ENCODE data around the gene TIAM1.
A peak's percentile ranks its signal among the peaks of the same experiment; 100 is the strongest.
"Not testable (repeated sequence)": the region's sequence is repeated elsewhere in the genome, so short reads cannot be mapped to it uniquely, and the experiment has no call there.

Gene TIAM1

GRCh38 chr21:31252611-31253010 lies 91.5 kb downstream of the TIAM1 start:
- DNase-seq = no peak

GRCh38 chr21:31252091-31252490 lies 92.0 kb downstream of the TIAM1 start:
- DNase-seq = no peak

GRCh38 chr21:31251686-31252085 lies 92.4 kb downstream of the TIAM1 start:
- no peak for DNase-seq

GRCh38 chr21:31248598-31248997 lies 95.5 kb downstream of the TIAM1 start:
- DNase-seq = no peak

GRCh38 chr21:31243611-31244010 lies 100.5 kb downstream of the TIAM1 start:
- DNase-seq = no peak

GRCh38 chr21:31236528-31236927 lies 107.5 kb downstream of the TIAM1 start:
- DNase-seq = no peak

GRCh38 chr21:31235671-31236450 lies 108.2 kb downstream of the TIAM1 start:
- DNase-seq = no peak

- no peak for DNase-seq
Observed at GRCh38 chr21:31234936-31235335, 109.1 kb downstream of the TIAM1 start.

- no peak for DNase-seq
Observed at GRCh38 chr21:31233711-31234110, 110.3 kb downstream of the TIAM1 start.

GRCh38 chr21:31232344-31232743 lies 111.7 kb downstream of the TIAM1 start:
- DNase-seq = no peak

- DNase-seq = no peak
Observed at GRCh38 chr21:31230937-31231336, 113.1 kb downstream of the TIAM1 start.

GRCh38 chr21:31228723-31229122 lies 115.3 kb downstream of the TIAM1 start:
- not testable (repeated sequence) for DNase-seq

GRCh38 chr21:31225713-31226112 lies 118.3 kb downstream of the TIAM1 start:
- no peak for DNase-seq

GRCh38 chr21:31222142-31222541 lies 121.9 kb downstream of the TIAM1 start:
- no peak for DNase-seq

- no peak for DNase-seq
Observed at GRCh38 chr21:31221043-31221442, 123.0 kb downstream of the TIAM1 start.

GRCh38 chr21:31220575-31220974 lies 123.5 kb downstream of the TIAM1 start:
- peak; percentile 63 to 76 for DNase-seq

- DNase-seq = no peak
Observed at GRCh38 chr21:31218830-31219608, 125.0 kb downstream of the TIAM1 start.

GRCh38 chr21:31216206-31216605 lies 127.9 kb downstream of the TIAM1 start:
- DNase-seq = no peak

GRCh38 chr21:31213787-31214186 lies 130.3 kb downstream of the TIAM1 start:
- no peak for DNase-seq

GRCh38 chr21:31211836-31212235 lies 132.2 kb downstream of the TIAM1 start:
- no peak for DNase-seq

GRCh38 chr21:31205412-31205811 lies 138.6 kb downstream of the TIAM1 start:
- no peak for DNase-seq

- no peak for DNase-seq
Observed at GRCh38 chr21:31204801-31205200, 139.3 kb downstream of the TIAM1 start.

GRCh38 chr21:31203431-31204054 lies 140.5 kb downstream of the TIAM1 start:
- DNase-seq = no peak

- DNase-seq = no peak
Observed at GRCh38 chr21:31201548-31201947, 142.5 kb downstream of the TIAM1 start.

Measured in NCI-H1930 (cell line).